ENCODE data around the gene LRR1. TPM values are rescaled to one million over a fixed set of nuclear protein-coding genes. Genes with fewer than 3 reads are reported as not detected.
A peak's percentile ranks its signal among the peaks of the same experiment; 100 is the strongest.

LRR1 gene
- total RNA-seq, 4 donors from 2014 or later = 2.7 to 9.0 (median 7.1) TPM

GRCh38 chr14:49634547-49635334 lies 36.0 kb downstream of the LRR1 start, which contains the start of gene DNAAF2:
TSS of gene DNAAF2 (minus strand) at chr14:49635244. CDS start at chr14:49635149, 95 bp downstream.
- intact Hi-C loops (cut with DNase I; ENCODE audit: low total_unique reads) = loop anchor here (5.0 to 10.0 kb wide), 2 partner anchors 130 to 198 kb away; partner anchors contain the start of gene KLHDC2
- DNase-seq (ENCODE audit: low spot score in 2 of 2) = peak; percentile 60 to 91
- H3K4me3 ChIP-seq (ENCODE audit: low read depth, poor library complexity, severe bottlenecking) = peak within 1 kb of the TSS; percentile 85
- WGBS, 2 donors = 0 to 2% methylated on average over 18 to 63 of the region's 80 CpGs
- TF ChIP-seq CTCF (IDR thresholded peaks at IDR 0.05) (no peak), POLR2A (IDR thresholded peaks at IDR 0.05) (no peak)

DNA sequence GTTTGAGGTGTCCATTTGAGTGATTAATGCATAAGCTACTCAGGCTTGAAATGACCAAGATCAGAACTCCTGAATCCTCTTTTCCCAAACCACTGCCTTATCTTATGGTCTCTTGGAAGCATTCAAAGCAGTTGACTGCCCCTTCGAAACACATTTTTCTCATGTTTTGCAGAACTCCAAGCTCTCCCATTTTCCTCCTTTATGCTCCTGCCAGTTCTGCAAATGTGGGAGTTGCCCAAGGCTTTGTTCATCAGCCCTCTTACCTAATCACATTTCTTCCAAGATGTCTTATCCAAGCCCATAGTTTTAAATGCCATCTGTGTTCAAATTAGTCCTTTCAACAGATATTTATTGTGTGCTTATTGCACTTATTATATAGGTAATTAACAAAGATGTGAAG lies 38.1 kb downstream of the LRR1 start:
- no peak for DNase-seq (ENCODE audit: low spot score in 2 of 2)
- 93 to 98% methylated on average over 1 of the region's 1 CpG for WGBS, 2 donors
- H3K4me3 ChIP-seq (ENCODE audit: low read depth, poor library complexity, severe bottlenecking) = no peak overlapping the region
- TF ChIP-seq CTCF (IDR thresholded peaks at IDR 0.05) = no peak
- no peak for TF ChIP-seq POLR2A (IDR thresholded peaks at IDR 0.05)
- intact Hi-C loops (cut with DNase I; ENCODE audit: low total_unique reads) = loop anchor here (10.0 kb wide), 1 partner anchor 128 kb away; the partner anchor contains the start of gene KLHDC2

- H3K4me3 ChIP-seq (ENCODE audit: low read depth, poor library complexity, severe bottlenecking) = no peak overlapping the region
- WGBS, 2 donors = 76 to 87% methylated on average over 3 of the region's 3 CpGs
- intact Hi-C loops (cut with DNase I; ENCODE audit: low total_unique reads) = loop anchor here (10.0 kb wide), 1 partner anchor 127 kb away; the partner anchor contains the start of gene KLHDC2
- no peak for DNase-seq (ENCODE audit: low spot score in 2 of 2)
- TF ChIP-seq POLR2A (IDR thresholded peaks at IDR 0.05) = no peak
- no peak for TF ChIP-seq CTCF (IDR thresholded peaks at IDR 0.05)
These were observed 38.9 kb downstream of the LRR1 start for GRCh38 chr14:49637534-49638078.

DNA sequence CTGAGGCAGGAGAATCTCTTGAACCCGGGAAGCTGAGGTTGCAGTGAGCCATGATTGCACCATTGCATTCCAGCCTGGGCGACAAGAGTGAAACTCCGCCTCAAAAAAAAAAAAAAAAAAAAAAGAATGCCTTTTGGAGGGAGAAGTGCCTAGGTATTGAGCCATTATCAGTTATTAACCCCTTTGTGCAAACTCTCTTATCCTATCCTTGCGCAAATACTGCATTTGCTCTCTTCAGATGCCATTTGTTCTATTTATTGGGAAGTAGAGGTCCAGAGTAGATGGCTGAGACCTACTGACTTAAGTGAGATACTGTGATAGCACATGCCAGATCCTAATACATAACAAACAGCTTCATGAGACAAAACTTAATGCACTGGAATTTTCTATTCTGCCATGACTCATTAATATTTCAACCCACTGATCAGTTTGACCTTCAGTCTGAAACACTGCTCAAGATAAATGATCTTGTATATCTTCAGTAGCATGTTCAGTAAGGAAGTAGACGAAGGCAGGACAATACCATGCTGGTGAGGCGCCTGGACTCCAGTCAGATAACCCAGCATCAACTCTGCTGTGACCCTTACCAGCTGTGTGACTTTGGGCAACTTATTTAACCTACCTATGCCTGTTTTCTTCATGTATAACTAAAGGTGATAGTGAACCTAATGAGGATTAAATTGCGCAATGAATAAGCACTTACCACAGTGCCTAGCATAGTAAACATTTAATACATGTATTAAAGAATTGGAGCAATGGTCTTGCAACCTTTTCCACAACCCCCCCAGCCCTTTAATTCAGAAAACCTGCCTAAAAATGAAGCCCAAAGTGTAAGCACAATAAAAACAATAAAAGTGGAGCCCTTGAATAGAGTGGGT lies 42.0 kb downstream of the LRR1 start:
- TF ChIP-seq POLR2A (IDR thresholded peaks at IDR 0.05) (no peak), CTCF (IDR thresholded peaks at IDR 0.05) (no peak)
- intact Hi-C loops (cut with DNase I; ENCODE audit: low total_unique reads) = no loop called here
- H3K4me3 ChIP-seq (ENCODE audit: low read depth, poor library complexity, severe bottlenecking) = no peak overlapping the region
- no peak for DNase-seq (ENCODE audit: low spot score in 2 of 2)
- WGBS, 2 donors = 90 to 91% methylated on average over 7 of the region's 7 CpGs

DNA sequence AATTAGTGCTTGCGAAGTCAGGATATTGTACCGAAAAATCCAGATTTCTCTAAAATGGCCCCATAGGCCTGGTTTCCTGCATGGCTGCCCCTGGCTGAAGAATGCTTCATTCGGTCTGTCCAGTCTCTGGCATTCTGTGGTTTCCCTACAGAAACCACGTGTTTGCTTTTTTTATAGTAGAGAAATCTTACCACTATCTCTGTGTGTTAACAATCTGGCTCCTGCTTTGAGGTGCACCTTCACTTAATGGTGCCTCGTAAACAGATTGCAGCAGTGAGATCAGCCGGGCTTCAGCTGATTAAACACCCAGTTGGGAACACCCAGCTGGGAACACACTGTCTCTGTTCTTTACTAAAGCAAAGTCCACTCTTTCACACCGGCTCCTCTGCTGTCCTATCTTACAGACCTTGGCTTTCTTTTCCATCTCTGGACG lies 43.0 kb downstream of the LRR1 start:
- TF ChIP-seq CTCF (IDR thresholded peaks at IDR 0.05) (no peak), POLR2A (IDR thresholded peaks at IDR 0.05) (no peak)

More for the DNA sequence above, 43.0 kb downstream of the LRR1 start:
- H3K4me3 ChIP-seq (ENCODE audit: low read depth, poor library complexity, severe bottlenecking) = no peak overlapping the region
- WGBS, 2 donors = 67 to 70% methylated on average over 8 of the region's 8 CpGs
- DNase-seq (ENCODE audit: low spot score in 2 of 2) = no peak
- intact Hi-C loops (cut with DNase I; ENCODE audit: low total_unique reads) = no loop called here
